OCI-LY7 (cell line): ENCODE results near the gene OSGIN1.

ENCODE experiments used
- CTCF ChIP-seq: fragments of 200-600 bp; sonication (generic); conservative IDR thresholded peaks from 2 replicates; pipeline ENCODE4 v1.5.1; 2014; ENCODE audit warnings: mild to moderate bottlenecking, antibody characterized with exemption, low read length, moderate library complexity, mixed read lengths
- EZH2phosphoT487 ChIP-seq: fragments of 200-600 bp; sonication (generic); IDR thresholded peaks from 2 replicates; pipeline ENCODE4 v1.6.1; 2018; ENCODE audit warnings: low read depth, borderline replicate concordance, mild to moderate bottlenecking, mixed run types, antibody characterized with exemption, low read length, moderate library complexity, mixed read lengths

GRCh38 chr16:83923581-83924365 is 29.3 kb upstream of the OSGIN1 start:
- TF ChIP-seq CTCF (no peak), EZH2phosphoT487 (no peak)
